Activated naive CD8-positive, alpha-beta T cell treated with anti-CD3 and anti-CD28 coated beads, Interleukin-2, amount 50 U/mL, for 24 hours (primary cell): ENCODE results near the gene ADCY7.
"Not testable (repeated sequence)": the region's sequence is repeated elsewhere in the genome, so short reads cannot be mapped to it uniquely, and the experiment has no call there.

ENCODE experiments used
- ATAC-seq: fragments of 150-1000 bp; cut with Tn5 transposase; one replicate; pipeline ENCODE4 v1.10.0; 2021
- DNase-seq: peaks from one replicate; pipeline ENCODE4 v3.0.0; 2021
- H3K27ac Mint-ChIP-seq: one replicate; pipeline ENCODE4 v1.8.0; 2021; ENCODE audit warnings: mild to moderate bottlenecking, mixed read lengths
- H3K27me3 Mint-ChIP-seq: one replicate; pipeline ENCODE4 v1.8.0; 2021; ENCODE audit warnings: mixed read lengths
- H3K36me3 Mint-ChIP-seq: one replicate; pipeline ENCODE4 v1.8.0; 2021; ENCODE audit warnings: low read depth, mixed read lengths
- H3K4me1 Mint-ChIP-seq: one replicate; pipeline ENCODE4 v1.8.0; 2021; ENCODE audit warnings: mixed read lengths
- H3K4me3 Mint-ChIP-seq: one replicate; pipeline ENCODE4 v1.8.0; 2021; ENCODE audit warnings: mild to moderate bottlenecking, moderate library complexity, mixed read lengths
- H3K9me3 Mint-ChIP-seq: one replicate; pipeline ENCODE4 v1.8.0; 2021; ENCODE audit warnings: mixed read lengths

ADCY7 gene

GRCh38 chr16:50324345-50324744, 58.0 kb downstream of the ADCY7 start:
- Mint-ChIP-seq H3K27ac (peak overlapping the region; percentile 42), H3K4me1 (peaks cover 37% of the 10 kb centered on the region), H3K36me3 (peaks cover 53% of the 10 kb centered on the region), H3K4me3 (no peak overlapping the region), H3K27me3 (no peaks in the 10 kb centered on the region), H3K9me3 (no peaks in the 10 kb centered on the region)
- ATAC-seq (no peak), DNase-seq (no peak)

- Mint-ChIP-seq H3K4me1 (peaks cover 42% of the 10 kb centered on the region), H3K36me3 (peaks cover 45% of the 10 kb centered on the region), H3K27ac (no peak overlapping the region), H3K4me3 (no peak overlapping the region), H3K27me3 (no peaks in the 10 kb centered on the region), H3K9me3 (no peaks in the 10 kb centered on the region)
- no peak for DNase-seq
- no peak for ATAC-seq
Observed at GRCh38 chr16:50326264-50326663, 59.9 kb downstream of the ADCY7 start.

GRCh38 chr16:50326835-50327465, 60.6 kb downstream of the ADCY7 start:
- ATAC-seq (peak; percentile 91), DNase-seq (peak; percentile 44)
- Mint-ChIP-seq H3K27ac (peak overlapping the region; percentile 18), H3K4me3 (no peak overlapping the region), H3K27me3 (no peaks in the 10 kb centered on the region), H3K9me3 (no peaks in the 10 kb centered on the region), H3K36me3 (peaks cover 45% of the 10 kb centered on the region), H3K4me1 (peaks cover 42% of the 10 kb centered on the region)

- Mint-ChIP-seq H3K4me1 (peaks cover 28% of the 10 kb centered on the region), H3K4me3 (no peak overlapping the region), H3K9me3 (no peaks in the 10 kb centered on the region), H3K36me3 (peaks cover 46% of the 10 kb centered on the region), H3K27ac (no peak overlapping the region), H3K27me3 (no peaks in the 10 kb centered on the region)
- ATAC-seq (no peak), DNase-seq (no peak)
Observed at GRCh38 chr16:50329446-50330189, 63.3 kb downstream of the ADCY7 start.

GRCh38 chr16:50331570-50331969, 65.2 kb downstream of the ADCY7 start:
- Mint-ChIP-seq H3K9me3 (no peaks in the 10 kb centered on the region), H3K4me3 (no peak overlapping the region), H3K4me1 (peaks cover 37% of the 10 kb centered on the region), H3K27ac (no peak overlapping the region), H3K27me3 (no peaks in the 10 kb centered on the region), H3K36me3 (peaks cover 39% of the 10 kb centered on the region)
- no peak for ATAC-seq
- no peak for DNase-seq

- ATAC-seq (no peak), DNase-seq (no peak)
- peaks cover 37% of the 10 kb centered on the region for H3K4me1 Mint-ChIP-seq
- no peak overlapping the region for H3K27ac Mint-ChIP-seq
- H3K4me3 Mint-ChIP-seq, result no peak overlapping the region
- no peaks in the 10 kb centered on the region for H3K27me3 Mint-ChIP-seq
- H3K9me3 Mint-ChIP-seq, result no peaks in the 10 kb centered on the region
- peaks cover 39% of the 10 kb centered on the region for H3K36me3 Mint-ChIP-seq
Observed at GRCh38 chr16:50332599-50332998, 66.2 kb downstream of the ADCY7 start.

- ATAC-seq (no peak), DNase-seq (no peak)
- Mint-ChIP-seq H3K4me1 (peaks cover 44% of the 10 kb centered on the region), H3K36me3 (peaks cover 48% of the 10 kb centered on the region), H3K4me3 (no peak overlapping the region), H3K9me3 (no peaks in the 10 kb centered on the region), H3K27me3 (no peaks in the 10 kb centered on the region), H3K27ac (peak overlapping the region; percentile 65)
Observed at GRCh38 chr16:50334106-50334975, 68.0 kb downstream of the ADCY7 start.

GRCh38 chr16:50335196-50335958, 69.0 kb downstream of the ADCY7 start:
- H3K27ac Mint-ChIP-seq, result peak overlapping the region; percentile 40
- H3K27me3 Mint-ChIP-seq, result no peaks in the 10 kb centered on the region
- peaks cover 49% of the 10 kb centered on the region for H3K36me3 Mint-ChIP-seq
- H3K9me3 Mint-ChIP-seq, result no peaks in the 10 kb centered on the region
- no peak overlapping the region for H3K4me3 Mint-ChIP-seq
- DNase-seq (no peak), ATAC-seq (peak; percentile 18)
- peaks cover 42% of the 10 kb centered on the region for H3K4me1 Mint-ChIP-seq

- H3K27me3 Mint-ChIP-seq, result no peaks in the 10 kb centered on the region
- peaks cover 41% of the 10 kb centered on the region for H3K4me1 Mint-ChIP-seq
- ATAC-seq, result no peak
- peaks cover 52% of the 10 kb centered on the region for H3K36me3 Mint-ChIP-seq
- H3K9me3 Mint-ChIP-seq, result no peaks in the 10 kb centered on the region
- DNase-seq, result no peak
- H3K4me3 Mint-ChIP-seq, result no peak overlapping the region
- no peak overlapping the region for H3K27ac Mint-ChIP-seq
Observed at GRCh38 chr16:50336884-50337283, 70.5 kb downstream of the ADCY7 start.

GRCh38 chr16:50338371-50339231, 72.2 kb downstream of the ADCY7 start:
- Mint-ChIP-seq H3K27ac (peak overlapping the region; percentile 66), H3K9me3 (no peaks in the 10 kb centered on the region), H3K4me1 (peaks cover 41% of the 10 kb centered on the region), H3K27me3 (no peaks in the 10 kb centered on the region), H3K4me3 (peak overlapping the region; percentile 4), H3K36me3 (peaks cover 48% of the 10 kb centered on the region)
- DNase-seq, result no peak
- ATAC-seq, result peak; percentile 83

- Mint-ChIP-seq H3K36me3 (peaks cover 56% of the 10 kb centered on the region), H3K27me3 (no peaks in the 10 kb centered on the region), H3K27ac (no peak overlapping the region), H3K9me3 (no peaks in the 10 kb centered on the region), H3K4me1 (peaks cover 31% of the 10 kb centered on the region), H3K4me3 (no peak overlapping the region)
- DNase-seq, result no peak
- no peak for ATAC-seq
Observed at GRCh38 chr16:50340578-50340977, 74.2 kb downstream of the ADCY7 start.

GRCh38 chr16:50343566-50343965, 77.2 kb downstream of the ADCY7 start:
- not testable (repeated sequence) for H3K27ac Mint-ChIP-seq, DNase-seq, H3K4me3 Mint-ChIP-seq, H3K9me3 Mint-ChIP-seq, ATAC-seq, H3K27me3 Mint-ChIP-seq
- Mint-ChIP-seq H3K36me3 (peaks cover 69% of the 10 kb centered on the region), H3K4me1 (peaks cover 13% of the 10 kb centered on the region)

GRCh38 chr16:50345210-50345609, 78.9 kb downstream of the ADCY7 start:
- not testable (repeated sequence) for H3K9me3 Mint-ChIP-seq, H3K27ac Mint-ChIP-seq, ATAC-seq, H3K4me3 Mint-ChIP-seq, H3K27me3 Mint-ChIP-seq, DNase-seq, H3K4me1 Mint-ChIP-seq
- peaks cover 72% of the 10 kb centered on the region for H3K36me3 Mint-ChIP-seq
